Spleen (tissue), 7 donors: ENCODE measurements around the gene ZCCHC10.

Experiments
- POLR2A ChIP-seq, 3 donors: fragments of 450-650 bp; IDR thresholded peaks; one replicate each; pipeline ENCODE4 v1.5.1; 2017; ENCODE audit warnings: antibody characterized with exemption in 3 of 3, mild to moderate bottlenecking in 1 of 3
- TF ChIP-seq, protein P1 (sequence below), 11 experiments: fragments of 200-600 bp in 7 of 11; fragments of 450-650 bp in 4 of 11; sonication (generic) in 4 of 11; IDR thresholded peaks in 8 of 11; conservative IDR thresholded peaks in 3 of 11; 1 replicate in 7 of 11; 2 replicates in 4 of 11; pipeline versions ENCODE4 v1.4.0 to v1.8.0; 2016 to 2021; ENCODE audit warnings: antibody characterized with exemption in 11 of 11, inconsistent platforms in 4 of 11, mild to moderate bottlenecking in 1 of 11
- donor health status: DM: no; HTN: no; CAD: no; lungs with moderate emphysema.
- donor health status: DM: no; HTN: no; CAD: no.
- donor health status: DM: no; HTN: no; CAD: no.

DNA sequence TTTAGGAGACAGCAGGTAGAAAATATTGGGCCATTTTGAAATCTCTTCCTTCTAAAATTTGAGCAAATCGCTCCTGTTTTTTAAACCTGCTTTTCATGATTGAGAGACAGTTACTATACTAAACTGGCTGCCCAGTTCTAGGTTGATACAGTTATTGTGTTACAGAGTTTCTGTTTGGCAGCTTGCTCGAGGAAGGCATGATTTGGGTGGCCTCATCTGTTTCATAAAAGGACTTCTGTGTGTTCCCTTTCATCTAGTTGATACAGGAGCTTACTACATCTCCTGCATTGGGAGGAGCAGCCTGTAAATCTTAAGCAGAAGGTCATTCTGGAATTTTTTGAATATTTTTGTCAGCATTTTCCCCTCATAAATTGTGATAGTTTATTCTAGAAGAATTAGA, 39.7 kb upstream of the ZCCHC10 start:
- TF ChIP-seq, protein P1, sequence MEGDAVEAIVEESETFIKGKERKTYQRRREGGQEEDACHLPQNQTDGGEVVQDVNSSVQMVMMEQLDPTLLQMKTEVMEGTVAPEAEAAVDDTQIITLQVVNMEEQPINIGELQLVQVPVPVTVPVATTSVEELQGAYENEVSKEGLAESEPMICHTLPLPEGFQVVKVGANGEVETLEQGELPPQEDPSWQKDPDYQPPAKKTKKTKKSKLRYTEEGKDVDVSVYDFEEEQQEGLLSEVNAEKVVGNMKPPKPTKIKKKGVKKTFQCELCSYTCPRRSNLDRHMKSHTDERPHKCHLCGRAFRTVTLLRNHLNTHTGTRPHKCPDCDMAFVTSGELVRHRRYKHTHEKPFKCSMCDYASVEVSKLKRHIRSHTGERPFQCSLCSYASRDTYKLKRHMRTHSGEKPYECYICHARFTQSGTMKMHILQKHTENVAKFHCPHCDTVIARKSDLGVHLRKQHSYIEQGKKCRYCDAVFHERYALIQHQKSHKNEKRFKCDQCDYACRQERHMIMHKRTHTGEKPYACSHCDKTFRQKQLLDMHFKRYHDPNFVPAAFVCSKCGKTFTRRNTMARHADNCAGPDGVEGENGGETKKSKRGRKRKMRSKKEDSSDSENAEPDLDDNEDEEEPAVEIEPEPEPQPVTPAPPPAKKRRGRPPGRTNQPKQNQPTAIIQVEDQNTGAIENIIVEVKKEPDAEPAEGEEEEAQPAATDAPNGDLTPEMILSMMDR (IDR thresholded peaks at IDR 0.05 in 8 of 11, conservative IDR thresholded peaks at IDR 0.05 in 3 of 11): no peak
- TF ChIP-seq POLR2A (IDR thresholded peaks at IDR 0.05): no peak
